GM12872 (cell line): ENCODE results near the gene ZNF559.

ENCODE experiments used
- TF ChIP-seq, protein P1 (sequence below): IDR thresholded peaks from 3 replicates; pipeline ENCODE4 v1.5.1; 2011; ENCODE audit warnings: low read depth, mild to moderate bottlenecking, low read length, moderate library complexity; ENCODE audit not compliant: insufficient read depth

ZNF559 gene

DNA sequence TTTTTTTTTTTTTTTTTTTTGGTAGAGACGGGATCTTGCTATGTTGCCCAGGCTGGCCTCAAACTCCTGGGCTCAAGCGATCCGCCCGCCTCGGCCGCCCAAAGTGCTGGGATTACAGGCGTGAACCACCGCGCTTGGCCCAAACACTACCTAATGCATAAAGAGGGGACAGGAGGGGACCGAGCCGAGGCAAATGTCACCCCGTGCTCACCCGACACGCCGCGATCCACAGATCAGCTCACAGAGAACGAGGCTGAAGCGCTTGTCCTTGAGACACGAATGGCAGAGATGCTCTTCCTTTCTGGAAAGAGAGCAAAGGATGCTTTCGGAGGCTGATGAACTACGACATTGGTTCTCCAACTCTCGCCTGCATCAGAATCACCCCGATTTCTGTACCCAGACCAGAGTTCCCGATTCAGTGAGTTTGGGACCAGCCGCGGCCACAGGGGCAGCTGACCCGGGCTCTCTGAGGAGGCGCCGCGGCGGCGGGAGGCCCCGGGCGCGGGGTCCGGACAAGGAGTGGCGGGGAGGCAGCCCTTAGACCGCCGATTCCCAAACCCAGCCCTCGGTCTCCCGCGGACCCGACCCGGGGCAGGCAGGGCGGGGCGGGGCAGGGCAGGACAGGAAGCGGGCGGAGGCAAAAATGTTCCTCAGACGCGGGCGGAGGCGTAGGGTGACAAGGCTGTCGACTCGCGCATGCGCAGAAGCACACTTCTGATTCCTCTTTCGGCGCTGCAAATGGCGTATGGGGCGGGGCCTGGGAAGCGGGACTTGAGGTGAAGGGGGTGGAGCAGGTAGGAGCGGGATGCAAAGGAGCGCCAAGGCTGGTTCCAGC lies 14.6 kb upstream of the ZNF559 start, which contains the start of gene ZNF699:
Gene ZNF699, minus strand, starts transcription at position 700 of the 835 bp plus-strand sequence. CDS start 4,719 bp downstream, outside the sequence.
- TF ChIP-seq, protein P1, sequence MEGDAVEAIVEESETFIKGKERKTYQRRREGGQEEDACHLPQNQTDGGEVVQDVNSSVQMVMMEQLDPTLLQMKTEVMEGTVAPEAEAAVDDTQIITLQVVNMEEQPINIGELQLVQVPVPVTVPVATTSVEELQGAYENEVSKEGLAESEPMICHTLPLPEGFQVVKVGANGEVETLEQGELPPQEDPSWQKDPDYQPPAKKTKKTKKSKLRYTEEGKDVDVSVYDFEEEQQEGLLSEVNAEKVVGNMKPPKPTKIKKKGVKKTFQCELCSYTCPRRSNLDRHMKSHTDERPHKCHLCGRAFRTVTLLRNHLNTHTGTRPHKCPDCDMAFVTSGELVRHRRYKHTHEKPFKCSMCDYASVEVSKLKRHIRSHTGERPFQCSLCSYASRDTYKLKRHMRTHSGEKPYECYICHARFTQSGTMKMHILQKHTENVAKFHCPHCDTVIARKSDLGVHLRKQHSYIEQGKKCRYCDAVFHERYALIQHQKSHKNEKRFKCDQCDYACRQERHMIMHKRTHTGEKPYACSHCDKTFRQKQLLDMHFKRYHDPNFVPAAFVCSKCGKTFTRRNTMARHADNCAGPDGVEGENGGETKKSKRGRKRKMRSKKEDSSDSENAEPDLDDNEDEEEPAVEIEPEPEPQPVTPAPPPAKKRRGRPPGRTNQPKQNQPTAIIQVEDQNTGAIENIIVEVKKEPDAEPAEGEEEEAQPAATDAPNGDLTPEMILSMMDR = no peak

DNA sequence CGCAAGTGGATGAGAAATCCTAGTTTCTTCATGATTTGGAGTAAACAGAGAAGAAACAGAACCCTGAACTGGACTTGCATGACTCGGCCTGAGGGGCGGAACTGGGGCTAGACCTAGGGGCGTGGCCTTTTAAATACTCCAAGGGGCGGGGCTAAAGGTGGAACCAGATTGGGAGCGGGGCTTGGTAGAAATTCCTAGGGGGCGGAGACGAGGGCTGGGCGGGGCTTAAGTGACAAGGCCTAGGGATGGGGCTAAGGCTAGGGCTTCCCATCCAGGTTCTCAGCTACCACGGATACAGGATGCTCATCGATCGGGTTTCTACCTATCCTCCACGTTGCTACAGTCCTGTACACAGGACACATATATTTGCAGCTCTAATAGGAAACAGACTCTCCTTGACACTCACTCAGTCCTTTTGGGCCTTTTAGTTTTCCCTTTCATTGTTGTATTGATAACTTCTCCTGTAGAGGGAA lies 14.0 kb upstream of the ZNF559 start:
- TF ChIP-seq, protein P1 = no peak

DNA sequence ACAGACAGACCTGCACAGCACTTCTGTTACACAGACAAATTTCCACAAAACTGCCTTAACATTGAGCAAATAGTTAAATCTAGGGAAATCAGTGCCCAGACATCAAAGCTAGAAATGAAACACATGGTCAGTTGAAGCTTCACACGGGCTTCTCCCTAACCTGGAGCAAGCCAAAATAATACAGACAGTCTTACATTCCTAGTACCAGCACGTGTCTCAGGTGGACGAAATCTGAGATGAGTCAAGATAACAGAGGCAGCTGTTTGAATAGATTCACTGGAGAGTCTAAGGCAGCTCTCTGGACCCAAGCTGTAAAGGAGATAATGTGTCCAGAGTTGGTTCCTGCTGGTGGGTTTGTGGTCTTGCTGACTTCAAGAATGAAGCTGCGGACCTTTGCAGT lies 10.2 kb upstream of the ZNF559 start:
- TF ChIP-seq, protein P1 = no peak

DNA sequence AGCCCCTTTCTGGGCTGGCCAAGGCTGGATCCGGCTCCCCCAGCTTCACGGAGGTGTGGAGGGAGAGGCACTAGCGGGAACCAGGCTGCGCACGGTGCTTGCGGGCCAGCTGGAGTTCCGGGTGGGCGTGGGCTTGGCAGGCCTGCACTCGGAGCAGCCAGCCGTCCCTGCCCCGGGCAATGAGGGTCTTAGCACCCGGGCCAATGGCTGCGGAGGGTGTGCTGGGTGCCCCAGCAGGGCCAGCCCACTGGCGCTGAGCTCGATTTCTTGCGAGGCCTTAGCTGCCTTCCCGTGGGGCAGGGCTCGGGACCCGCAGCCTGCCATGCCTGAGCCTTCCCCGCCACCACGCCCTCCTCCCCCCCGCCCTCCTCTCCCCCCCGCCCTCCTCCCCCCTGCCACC lies 2.6 kb upstream of the ZNF559 start:
- TF ChIP-seq, protein P1 = no peak

DNA sequence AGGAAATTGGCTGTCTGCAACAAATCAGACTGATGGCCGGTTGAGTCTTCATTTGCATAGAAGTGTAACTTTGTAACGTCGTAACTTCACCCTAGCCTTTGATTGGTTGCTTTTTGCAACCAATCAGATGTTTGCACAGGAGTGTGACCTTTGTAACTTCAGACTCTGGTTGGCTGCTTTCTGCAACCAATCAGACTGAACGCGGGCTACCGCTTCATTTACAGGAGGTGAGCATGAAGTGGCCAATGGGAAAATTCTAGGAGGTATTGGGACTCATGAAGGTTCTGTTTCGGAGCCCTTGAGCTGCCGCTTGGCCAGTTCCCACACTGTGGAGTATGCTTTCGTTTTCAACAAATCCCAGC lies 441 bp upstream of the ZNF559 start:
- TF ChIP-seq, protein P1 = no peak

DNA sequence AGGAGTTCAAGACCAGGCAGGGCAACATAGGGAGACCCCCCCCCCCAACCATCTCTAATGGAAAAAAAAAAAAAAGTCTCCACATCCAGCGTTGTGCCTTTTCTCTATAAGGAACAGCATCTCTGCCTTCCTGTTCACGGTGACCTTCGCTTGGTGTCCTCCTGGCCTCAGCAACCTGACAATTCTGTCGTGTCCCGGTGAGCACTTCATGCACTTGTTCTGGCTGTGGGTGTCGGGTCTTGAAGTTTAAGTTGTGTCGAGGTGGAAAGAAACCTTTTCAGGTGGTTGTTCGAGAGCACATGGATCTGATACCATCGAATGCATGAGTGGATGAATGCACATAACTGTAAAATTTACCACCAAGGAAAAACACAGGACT lies 594 bp downstream of the ZNF559 start:
- TF ChIP-seq, protein P1 = no peak

DNA sequence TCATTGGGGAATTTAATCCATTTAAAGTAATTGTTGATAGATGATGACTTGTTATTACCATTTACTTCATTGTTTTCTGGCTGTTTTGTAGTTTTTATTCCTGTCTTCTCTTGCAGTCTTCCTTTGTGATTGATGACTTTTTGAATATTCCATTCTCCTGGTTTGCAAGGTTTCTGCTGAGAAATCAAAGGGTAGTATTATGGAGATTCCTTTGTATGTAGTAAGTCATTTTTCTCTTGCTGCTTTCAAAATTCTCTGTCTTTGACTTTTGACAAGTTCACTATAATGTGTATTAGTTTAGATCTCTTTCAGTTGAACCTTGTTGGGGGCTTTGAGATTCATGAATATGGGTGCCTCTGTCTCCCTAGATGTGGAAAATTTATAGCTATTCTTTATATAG lies 6.0 kb downstream of the ZNF559 start:
- TF ChIP-seq, protein P1 = no peak
